Measurements from ENCODE around the gene GNG8. TPM values are rescaled to one million over a fixed set of nuclear protein-coding genes. Genes with fewer than 3 reads are reported as not detected.
A peak's percentile ranks its signal among the peaks of the same experiment; 100 is the strongest.

Gene GNG8
- total and polyA plus RNA-seq, 2 of the 13 experiments (the other 11 are each of a cell fraction or from before 2014, with no cell fraction given), result not detected

- TF ChIP-seq ZNF512B (CRISPR knock-in tag; IDR thresholded peaks at IDR 0.05; ENCODE audit: borderline replicate concordance) (no peak), CBFB (CRISPR knock-in tag; IDR thresholded peaks at IDR 0.05) (no peak), ZNF549 (CRISPR knock-in tag; IDR thresholded peaks at IDR 0.05) (no peak), ELF3 (CRISPR knock-in tag; IDR thresholded peaks at IDR 0.05) (no peak), ZNF576 (CRISPR knock-in tag; IDR thresholded peaks at IDR 0.05) (no peak)
Observed at GRCh38 chr19:46648060-46648960, 12.3 kb upstream of the GNG8 start (continued).

- ChIA-PET POLR2A (no interaction called here), CTCF (ENCODE audit: low intra/inter-chr PET ratio, low total read pairs) (no interaction called here)
- H3K9ac ChIP-seq (ENCODE audit: insufficient read depth, low read depth, low read length), result no peak overlapping the region
- H3K9me3 ChIP-seq (ENCODE audit: low read length), result no peaks in the 10 kb centered on the region
- no TSS peak for BruUV-seq (replicated peaks)
- H3K4me3 ChIP-seq (replicated peaks in 1 of 3; ENCODE audit: insufficient read depth in 1 of 3, low read depth in 2 of 3, low read length in 3 of 3), result no peak overlapping the region
- intact Hi-C loops (cut with micrococcal nuclease; ENCODE audit: unreplicated experiment), result no loop called here
- no peak overlapping the region for H3K27ac ChIP-seq (ENCODE audit: extremely low read length, insufficient read depth, low read length)
- 17% methylated on average over 3 of the region's 3 CpGs for WGBS (ENCODE audit: low lambda C conversion rate)
- no peaks in the 10 kb centered on the region for H3K79me2 ChIP-seq (ENCODE audit: insufficient read depth, low read length)
- peaks cover 16% of the 10 kb centered on the region for H3K4me1 ChIP-seq (ENCODE audit: insufficient read depth, low read length)
- H3K27me3 ChIP-seq (ENCODE audit: control insufficient read depth in 1 of 2, insufficient read depth in 2 of 2, low read length in 2 of 2), result no peaks in the 10 kb centered on the region; a peak in 1 of 5 replicates
- no peaks in the 10 kb centered on the region for H4K20me1 ChIP-seq (ENCODE audit: insufficient read depth, low read length)
- no peak for TF ChIP-seq ZNF616 (CRISPR knock-in tag; IDR thresholded peaks at IDR 0.05; ENCODE audit: low read depth)
- no peak for TF ChIP-seq SRY (CRISPR knock-in tag; IDR thresholded peaks at IDR 0.05)
- no peak for TF ChIP-seq RFX3 (CRISPR knock-in tag; IDR thresholded peaks at IDR 0.05)
- TF ChIP-seq CREB1 (IDR thresholded peaks at IDR 0.05), result 0 out of 2 replicates have a peak, but pooled peaks have one; percentile 9
- TF ChIP-seq CREB1 (CRISPR knock-in tag; IDR thresholded peaks at IDR 0.05), result no peak
- TF ChIP-seq TP53 (CRISPR knock-in tag; conservative IDR thresholded peaks at IDR 0.05), result no peak
- TF ChIP-seq RFX1 (IDR thresholded peaks at IDR 0.05), result no peak
- TF ChIP-seq FIP1L1 (IDR thresholded peaks at IDR 0.05; ENCODE audit: borderline replicate concordance, insufficient read depth, low read depth, low read length), result no peak
- no peaks in the 10 kb centered on the region for H3K36me3 ChIP-seq (replicated peaks in 1 of 2; ENCODE audit: control insufficient read depth in 1 of 2, insufficient read depth in 2 of 2, low read length in 2 of 2)
- in situ Hi-C loops (cut with HindIII; ENCODE audit: extremely low pct_ligation_motif_present, low pct_unique_long_range_greater_than_20kb), result no loop called here
- no peak for ATAC-seq
- no peak for FAIRE-seq
- no peak overlapping the region for H3K4me2 ChIP-seq (ENCODE audit: low read depth, low read length)
- H2AFZ ChIP-seq (ENCODE audit: low read length), result no peak overlapping the region
- DNase-seq (ENCODE audit: low spot score), result no peak
Observed at GRCh38 chr19:46646402-46646801, 10.4 kb upstream of the GNG8 start.
